ENCODE results near the gene SENP2.

The SENP2 gene

GRCh38 chr3:185585859-185586685, at the start of gene SENP2:
TSS of gene SENP2 (plus strand) at chr3:185586295. CDS start at chr3:185586414, 119 bp downstream.
- H3K4me3 ChIP-seq (ENCODE audit: low read depth, low read length): peak within 1 kb of the TSS; percentile 93
- TF ChIP-seq CTCF (IDR thresholded peaks at IDR 0.05; ENCODE audit: borderline replicate concordance, insufficient read depth, low read depth, low read length): no peak

DNA sequence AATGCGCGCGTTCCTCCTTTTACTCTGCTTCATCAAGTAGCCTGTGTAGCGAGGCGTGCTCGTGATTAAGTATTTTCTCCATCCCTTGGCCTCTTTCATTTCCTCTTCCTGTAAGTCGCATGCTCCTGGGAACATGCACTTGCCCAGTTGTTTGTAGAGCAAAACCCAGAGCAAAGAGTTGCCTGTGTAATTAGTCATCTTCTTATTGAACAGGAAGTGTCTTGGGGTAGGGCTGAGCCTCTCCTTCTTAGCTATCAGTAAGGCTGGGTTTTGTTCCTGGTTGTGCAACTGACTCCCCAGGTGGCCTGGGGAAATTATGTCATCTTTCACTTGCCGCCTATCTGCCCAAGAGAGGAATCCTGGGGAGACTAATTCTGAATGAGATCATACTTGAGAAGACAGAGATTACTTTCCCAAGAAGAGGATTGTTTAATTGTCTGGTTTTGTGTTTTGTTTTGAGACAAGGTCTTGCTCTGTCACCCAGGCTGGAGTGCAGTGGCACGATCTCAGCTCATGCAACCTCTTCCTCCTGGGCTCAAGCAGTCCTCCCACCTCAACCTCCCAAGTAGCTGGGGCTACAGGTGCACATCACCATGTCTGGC, 48.6 kb upstream of the SENP2 start:
- TF ChIP-seq CTCF (IDR thresholded peaks at IDR 0.05; ENCODE audit: borderline replicate concordance, insufficient read depth, low read depth, low read length): no peak
- H3K4me3 ChIP-seq (ENCODE audit: low read depth, low read length): no peak overlapping the region

DNA sequence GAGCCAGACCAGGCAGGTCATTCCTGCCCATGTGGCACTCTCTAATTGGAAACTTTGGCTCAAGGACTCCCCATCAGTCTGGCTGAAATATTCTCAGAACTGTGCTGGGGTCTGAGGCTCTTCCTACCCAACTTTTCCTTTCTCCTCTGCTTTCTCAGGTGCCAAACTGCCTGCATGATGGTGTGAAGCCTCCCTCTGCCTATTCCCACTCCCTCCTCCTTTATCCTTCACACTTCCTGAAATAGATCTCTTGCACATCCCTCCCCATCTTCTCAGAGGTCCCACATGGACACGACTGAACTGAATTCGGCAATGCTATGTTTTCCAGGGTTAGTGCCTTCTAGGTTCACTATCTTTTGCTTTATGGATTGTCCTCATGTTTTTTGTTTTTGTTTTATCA, 46.2 kb upstream of the SENP2 start:
- TF ChIP-seq CTCF (IDR thresholded peaks at IDR 0.05; ENCODE audit: borderline replicate concordance, insufficient read depth, low read depth, low read length): no peak
- H3K4me3 ChIP-seq (ENCODE audit: low read depth, low read length): no peak overlapping the region

GRCh38 chr3:185540695-185541094, 45.4 kb upstream of the SENP2 start:
- no peak for TF ChIP-seq CTCF (IDR thresholded peaks at IDR 0.05; ENCODE audit: borderline replicate concordance, insufficient read depth, low read depth, low read length)
- no peak overlapping the region for H3K4me3 ChIP-seq (ENCODE audit: low read depth, low read length)

- no peak overlapping the region for H3K4me3 ChIP-seq (ENCODE audit: low read depth, low read length)
- TF ChIP-seq CTCF (IDR thresholded peaks at IDR 0.05; ENCODE audit: borderline replicate concordance, insufficient read depth, low read depth, low read length): no peak
Measured at GRCh38 chr3:185549122-185549521, 37.0 kb upstream of the SENP2 start.

DNA sequence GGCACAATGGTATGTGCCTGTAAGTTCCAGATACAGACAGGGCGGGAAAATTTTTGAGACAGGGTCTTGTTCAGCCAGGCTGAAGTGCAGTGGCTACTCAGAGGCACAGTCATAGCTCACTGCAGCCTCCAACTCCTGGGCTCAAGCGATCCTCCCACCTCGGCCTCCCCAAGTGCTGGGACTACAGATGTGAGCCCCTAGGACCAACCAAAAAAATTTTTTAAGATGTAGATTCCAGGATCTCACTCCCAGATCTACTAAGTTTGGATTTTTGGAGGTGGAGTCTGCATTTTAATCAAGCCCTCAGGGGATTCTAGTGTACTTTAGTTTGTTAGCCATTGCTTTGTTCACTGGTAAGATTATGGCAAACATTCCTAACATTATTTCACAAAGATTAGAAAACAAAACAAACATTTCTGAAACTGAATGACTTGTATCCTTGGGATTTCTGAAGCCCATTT, 36.4 kb upstream of the SENP2 start:
- H3K4me3 ChIP-seq (ENCODE audit: low read depth, low read length): no peak overlapping the region
- no peak for TF ChIP-seq CTCF (IDR thresholded peaks at IDR 0.05; ENCODE audit: borderline replicate concordance, insufficient read depth, low read depth, low read length)

All from GM12875 (cell line).